HG03045 (cell line): ENCODE results near the gene ZNF423.

Source experiments
- ATAC-seq: cut with Tn5 transposase; IDR thresholded peaks from one replicate; pipeline ENCODE4 v1.9.1; 2021; ENCODE audit warnings: mild to moderate bottlenecking, moderate library complexity; ENCODE audit not compliant: unreplicated experiment

ZNF423 gene

GRCh38 chr16:49608779-49609178 is 247.1 kb downstream of the ZNF423 start:
- no peak for ATAC-seq

GRCh38 chr16:49608098-49608497 is 247.8 kb downstream of the ZNF423 start:
- ATAC-seq: no peak

GRCh38 chr16:49605536-49606254 is 250.2 kb downstream of the ZNF423 start:
- ATAC-seq: no peak

- ATAC-seq: no peak
Measured at GRCh38 chr16:49604602-49605001, 251.3 kb downstream of the ZNF423 start.

GRCh38 chr16:49603956-49604355 is 252.0 kb downstream of the ZNF423 start:
- no peak for ATAC-seq

- ATAC-seq: no peak
Measured at GRCh38 chr16:49602976-49603310, 253.0 kb downstream of the ZNF423 start.

- ATAC-seq: no peak
Measured at GRCh38 chr16:49602201-49602975, 253.5 kb downstream of the ZNF423 start.

- no peak for ATAC-seq
Measured at GRCh38 chr16:49601576-49601975, 254.3 kb downstream of the ZNF423 start.

- ATAC-seq: no peak
Measured at GRCh38 chr16:49600976-49601375, 254.9 kb downstream of the ZNF423 start.

- no peak for ATAC-seq
Measured at GRCh38 chr16:49600536-49600935, 255.4 kb downstream of the ZNF423 start.

- no peak for ATAC-seq
Measured at GRCh38 chr16:49599704-49600103, 256.2 kb downstream of the ZNF423 start.

- ATAC-seq: no peak
Measured at GRCh38 chr16:49599281-49599680, 256.6 kb downstream of the ZNF423 start.

- ATAC-seq: no peak
Measured at GRCh38 chr16:49598383-49599170, 257.3 kb downstream of the ZNF423 start.

- ATAC-seq: no peak
Measured at GRCh38 chr16:49597796-49598195, 258.1 kb downstream of the ZNF423 start.

- no peak for ATAC-seq
Measured at GRCh38 chr16:49596648-49597291, 259.1 kb downstream of the ZNF423 start.

GRCh38 chr16:49596068-49596467 is 259.8 kb downstream of the ZNF423 start:
- no peak for ATAC-seq

- ATAC-seq: no peak
Measured at GRCh38 chr16:49594685-49595498, 261.0 kb downstream of the ZNF423 start.

- no peak for ATAC-seq
Measured at GRCh38 chr16:49594153-49594552, 261.8 kb downstream of the ZNF423 start.

GRCh38 chr16:49593424-49594040 is 262.4 kb downstream of the ZNF423 start:
- ATAC-seq: no peak
